Uterus (tissue), 4 donors: ENCODE results near the gene OR2T10. TPM values are rescaled to one million over a fixed set of nuclear protein-coding genes. Genes with fewer than 3 reads are reported as not detected.

Experiments used
- DNase-seq, 2 donors: peaks; one replicate each; pipeline ENCODE4 v3.0.0-alpha.2; 2019 to 2020
- H3K27ac ChIP-seq, 2 donors: fragments of 200-600 bp; sonication (generic); 1 replicate in 1 of 2; 2 replicates in 1 of 2; pipeline ENCODE4 v1.5.1; 2016 to 2018
- H3K27me3 ChIP-seq, 2 donors: fragments of 200-600 bp; sonication (generic); one replicate each; pipeline ENCODE4 v1.5.1; 2018 to 2019; ENCODE audit warnings: control low read depth in 1 of 2
- H3K36me3 ChIP-seq, 2 donors: fragments of 200-600 bp; sonication (generic); one replicate each; pipeline ENCODE4 v1.5.1; 2019; ENCODE audit warnings: control low read depth in 1 of 2
- H3K4me1 ChIP-seq, 2 donors: fragments of 200-600 bp; sonication (generic); one replicate each; pipeline ENCODE4 v1.5.1; 2018 to 2019; ENCODE audit warnings: control low read depth in 1 of 2
- H3K4me3 ChIP-seq, 2 donors: fragments of 200-600 bp; sonication (generic); 1 replicate in 1 of 2; 2 replicates in 1 of 2; pipeline ENCODE4 v1.5.1; 2018 to 2019; ENCODE audit warnings: mild to moderate bottlenecking in 1 of 2
- H3K9me3 ChIP-seq, 2 donors: fragments of 200-600 bp; sonication (generic); one replicate each; pipeline ENCODE4 v1.5.1; 2019; ENCODE audit warnings: control low read depth in 1 of 2
- CTCF ChIP-seq, 4 experiments: fragments of 200-600 bp in 2 of 4; fragments of 450-650 bp in 2 of 4; sonication (generic) in 2 of 4; IDR thresholded peaks; one replicate each; pipeline ENCODE4 v1.5.1; 2016 to 2019; ENCODE audit warnings: antibody characterized with exemption in 4 of 4, mild to moderate bottlenecking in 2 of 4, moderate library complexity in 1 of 4
- POLR2A ChIP-seq, 2 donors: fragments of 450-650 bp; IDR thresholded peaks; one replicate each; pipeline ENCODE4 v1.6.1; 2016; ENCODE audit warnings: antibody characterized with exemption in 2 of 2, mild to moderate bottlenecking in 1 of 2, moderate library complexity in 1 of 2
- intact Hi-C: fragments of 100-400 bp; cut with DNase I; formaldehyde crosslinking; loops from one replicate; pipeline ENCODE4 v1.15.1; 2023; ENCODE audit warnings: low total_unique reads
- total RNA-seq, 4 donors: library from RNA; depleted of rRNA in 3 of 4; stranded (reverse); fragments of >200 nt in 3 of 4; gene quantifications; one replicate each; pipeline versions ENCODE4 v1.1.0 to v1.2.4, GENCODE V29; 2014 to 2023
- donor health status: DM: yes; HTN: yes; CAD: no.

The OR2T10 gene
- total RNA-seq, 4 donors from 2014 or later = not detected

DNA sequence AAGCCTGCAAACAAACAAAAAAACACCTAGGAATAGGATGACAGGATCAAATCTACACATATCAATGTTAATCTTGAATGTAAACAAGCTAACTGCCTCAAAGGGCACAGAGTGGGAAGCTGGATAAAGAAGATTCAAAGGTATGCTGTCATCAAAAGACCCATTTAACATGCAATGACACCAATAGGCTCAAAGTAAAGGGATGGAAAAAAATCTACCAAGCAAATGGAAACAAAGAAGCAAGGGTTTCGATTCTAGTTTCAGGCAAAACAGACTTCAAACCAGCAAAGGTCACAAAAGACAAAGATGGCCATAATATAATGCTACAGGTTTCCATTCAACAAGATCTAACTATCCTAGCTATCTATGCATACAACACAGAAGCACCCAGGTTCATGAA, 16.2 kb upstream of the OR2T10 start:
- H3K36me3 ChIP-seq = no peaks in the 10 kb centered on the region
- no peak overlapping the region for H3K4me3 ChIP-seq
- intact Hi-C loops = no loop called here
- no peaks in the 10 kb centered on the region for H3K9me3 ChIP-seq
- no peak overlapping the region for H3K27ac ChIP-seq
- H3K4me1 ChIP-seq = no peaks in the 10 kb centered on the region
- no peaks in the 10 kb centered on the region for H3K27me3 ChIP-seq
- no peak for DNase-seq
- no peak for TF ChIP-seq POLR2A (IDR thresholded peaks at IDR 0.05)
- no peak for TF ChIP-seq CTCF (IDR thresholded peaks at IDR 0.05)

GRCh38 chr1:248611883-248612414, 14.4 kb upstream of the OR2T10 start:
- no peak overlapping the region for H3K27ac ChIP-seq
- TF ChIP-seq POLR2A (IDR thresholded peaks at IDR 0.05) = no peak
- intact Hi-C loops = no loop called here
- DNase-seq = no peak
- H3K27me3 ChIP-seq = no peaks in the 10 kb centered on the region
- H3K9me3 ChIP-seq = no peaks in the 10 kb centered on the region
- no peaks in the 10 kb centered on the region for H3K36me3 ChIP-seq
- no peak overlapping the region for H3K4me3 ChIP-seq
- H3K4me1 ChIP-seq = no peaks in the 10 kb centered on the region

DNA sequence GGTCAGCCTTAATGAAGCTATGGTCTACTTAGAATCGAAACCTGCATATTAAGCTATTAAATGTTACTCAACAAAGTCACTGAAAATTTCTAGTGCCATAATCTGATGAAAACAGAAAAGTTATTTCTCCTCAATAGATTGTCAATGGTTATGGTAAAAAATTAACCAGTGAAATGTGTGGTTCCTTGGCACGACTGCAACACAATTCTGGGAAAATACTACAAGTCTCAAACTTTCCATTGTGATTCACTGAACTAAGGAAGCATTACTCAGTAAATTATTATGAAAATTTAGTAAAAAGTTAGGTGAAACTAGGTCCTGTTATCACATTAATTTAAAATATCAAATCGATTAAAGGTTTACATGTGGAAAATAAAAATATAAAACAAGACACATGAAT, 12.8 kb upstream of the OR2T10 start:
- no peaks in the 10 kb centered on the region for H3K36me3 ChIP-seq
- intact Hi-C loops = no loop called here
- no peaks in the 10 kb centered on the region for H3K4me1 ChIP-seq
- H3K27me3 ChIP-seq = no peaks in the 10 kb centered on the region
- no peak overlapping the region for H3K4me3 ChIP-seq
- no peak for TF ChIP-seq CTCF (IDR thresholded peaks at IDR 0.05)
- TF ChIP-seq POLR2A (IDR thresholded peaks at IDR 0.05) = no peak
- H3K9me3 ChIP-seq = no peaks in the 10 kb centered on the region
- H3K27ac ChIP-seq = no peak overlapping the region
- DNase-seq = no peak

DNA sequence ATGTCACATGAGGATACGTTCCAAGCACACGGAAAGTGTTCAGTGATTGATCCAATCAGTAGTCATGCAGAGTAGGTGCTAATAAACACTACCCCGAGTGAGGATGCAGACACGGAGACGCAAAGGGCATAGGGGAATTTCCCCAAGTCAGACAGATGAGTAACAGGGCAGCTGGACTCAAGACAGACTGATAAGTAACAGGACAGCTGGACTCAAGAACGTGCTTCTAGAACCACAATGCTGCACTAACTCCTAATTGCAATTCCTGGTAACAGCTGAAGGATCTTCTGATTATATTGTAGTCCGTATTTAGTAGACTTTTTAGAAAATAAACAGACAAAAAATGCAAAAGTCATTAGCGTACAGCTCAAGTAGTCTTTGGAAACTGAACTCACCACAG, 1.9 kb upstream of the OR2T10 start:
- Histone ChIP-seq H3K27ac (no peak overlapping the region), H3K4me1 (no peaks in the 10 kb centered on the region), H3K36me3 (no peaks in the 10 kb centered on the region), H3K9me3 (no peaks in the 10 kb centered on the region), H3K27me3 (no peaks in the 10 kb centered on the region), H3K4me3 (no peak overlapping the region)
- no peak for DNase-seq
- TF ChIP-seq POLR2A (IDR thresholded peaks at IDR 0.05) (no peak), CTCF (IDR thresholded peaks at IDR 0.05) (no peak)
- intact Hi-C loops = no loop called here

- intact Hi-C loops = no loop called here
- no peak for DNase-seq
- H3K36me3 ChIP-seq = no peaks in the 10 kb centered on the region
- H3K27ac ChIP-seq = no peak overlapping the region
- H3K9me3 ChIP-seq = no peaks in the 10 kb centered on the region
- H3K27me3 ChIP-seq = no peaks in the 10 kb centered on the region
- H3K4me3 ChIP-seq = no peak overlapping the region
- no peaks in the 10 kb centered on the region for H3K4me1 ChIP-seq
- TF ChIP-seq CTCF (IDR thresholded peaks at IDR 0.05) (no peak), POLR2A (IDR thresholded peaks at IDR 0.05) (no peak)
Measured at GRCh38 chr1:248596615-248597014, 885 bp downstream of the OR2T10 start.

- Histone ChIP-seq H3K4me1 (no peaks in the 10 kb centered on the region), H3K4me3 (no peak overlapping the region), H3K27ac (no peak overlapping the region), H3K27me3 (no peaks in the 10 kb centered on the region), H3K36me3 (no peaks in the 10 kb centered on the region), H3K9me3 (no peaks in the 10 kb centered on the region)
- TF ChIP-seq CTCF (IDR thresholded peaks at IDR 0.05) (no peak), POLR2A (IDR thresholded peaks at IDR 0.05) (no peak)
- no peak for DNase-seq
- intact Hi-C loops = no loop called here
Measured at GRCh38 chr1:248593226-248593625, 4.3 kb downstream of the OR2T10 start.
